DOHH2 (cell line): Measurements from ENCODE around the gene GPRC5D.

Source experiments
- EZH2phosphoT487 ChIP-seq: fragments of 200-600 bp; sonication (generic); IDR thresholded peaks from 2 replicates; pipeline ENCODE4 v1.6.1; 2017; ENCODE audit warnings: borderline replicate concordance, mild to moderate bottlenecking, antibody characterized with exemption, low read length, moderate library complexity, mixed read lengths
- TF ChIP-seq, protein P1 (sequence below): fragments of 200-600 bp; sonication (generic); IDR thresholded peaks from one replicate; pipeline ENCODE4 v1.5.1; 2014; ENCODE audit warnings: antibody characterized with exemption, mild to moderate bottlenecking, low read depth, low read length; ENCODE audit not compliant: poor library complexity, severe bottlenecking

DNA sequence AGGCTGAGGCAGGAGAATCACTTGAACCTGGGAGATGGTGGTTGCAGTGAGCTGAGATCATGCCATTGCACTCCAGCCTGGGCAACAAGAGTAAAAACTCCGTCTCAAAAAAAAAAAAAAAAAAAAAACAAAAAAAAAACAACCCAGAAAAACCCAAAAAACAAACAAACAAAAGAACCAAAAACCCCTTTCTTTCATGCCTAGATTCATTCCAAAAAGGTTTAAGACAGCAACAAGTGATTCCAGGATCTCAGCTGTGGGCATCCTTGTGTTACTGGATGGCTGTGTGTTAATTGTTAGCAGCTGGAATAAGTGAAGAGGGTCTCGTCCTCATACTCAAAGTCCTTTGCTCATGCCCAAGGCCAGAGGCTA lies 51.2 kb downstream of the GPRC5D start:
- TF ChIP-seq, protein P1, sequence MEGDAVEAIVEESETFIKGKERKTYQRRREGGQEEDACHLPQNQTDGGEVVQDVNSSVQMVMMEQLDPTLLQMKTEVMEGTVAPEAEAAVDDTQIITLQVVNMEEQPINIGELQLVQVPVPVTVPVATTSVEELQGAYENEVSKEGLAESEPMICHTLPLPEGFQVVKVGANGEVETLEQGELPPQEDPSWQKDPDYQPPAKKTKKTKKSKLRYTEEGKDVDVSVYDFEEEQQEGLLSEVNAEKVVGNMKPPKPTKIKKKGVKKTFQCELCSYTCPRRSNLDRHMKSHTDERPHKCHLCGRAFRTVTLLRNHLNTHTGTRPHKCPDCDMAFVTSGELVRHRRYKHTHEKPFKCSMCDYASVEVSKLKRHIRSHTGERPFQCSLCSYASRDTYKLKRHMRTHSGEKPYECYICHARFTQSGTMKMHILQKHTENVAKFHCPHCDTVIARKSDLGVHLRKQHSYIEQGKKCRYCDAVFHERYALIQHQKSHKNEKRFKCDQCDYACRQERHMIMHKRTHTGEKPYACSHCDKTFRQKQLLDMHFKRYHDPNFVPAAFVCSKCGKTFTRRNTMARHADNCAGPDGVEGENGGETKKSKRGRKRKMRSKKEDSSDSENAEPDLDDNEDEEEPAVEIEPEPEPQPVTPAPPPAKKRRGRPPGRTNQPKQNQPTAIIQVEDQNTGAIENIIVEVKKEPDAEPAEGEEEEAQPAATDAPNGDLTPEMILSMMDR = no peak
- TF ChIP-seq EZH2phosphoT487 = no peak
